Limb (tissue), 2 donors: ENCODE data around the gene TPM4.
"Not testable (repeated sequence)": the region's sequence is repeated elsewhere in the genome, so short reads cannot be mapped to it uniquely, and the experiment has no call there.

ENCODE experiments used
- DNase-seq, 2 donors: peaks; one replicate each; pipeline ENCODE4 v3.0.0-alpha.2; 2016; ENCODE audit errors: extremely low spot score in 2 of 2

The TPM4 gene

GRCh38 chr19:16071072-16071691 lies 5.1 kb upstream of the TPM4 start:
- DNase-seq, result no peak

- DNase-seq, result no peak
Measured at GRCh38 chr19:16073481-16073880, 2.8 kb upstream of the TPM4 start.

- DNase-seq, result no peak
Measured at GRCh38 chr19:16073988-16074387, 2.3 kb upstream of the TPM4 start.

GRCh38 chr19:16074488-16075365 lies 1.6 kb upstream of the TPM4 start:
- DNase-seq, result no peak

GRCh38 chr19:16075430-16076153 lies 703 bp upstream of the TPM4 start:
- no peak for DNase-seq

GRCh38 chr19:16076958-16077611 lies 790 bp downstream of the TPM4 start:
- DNase-seq, result peak; percentile 51 to 79

- DNase-seq, result peak in 1 of 2 donors; percentile 69
Measured at GRCh38 chr19:16077984-16078758, 1.9 kb downstream of the TPM4 start.

- DNase-seq, result peak; percentile 81 to 96
Measured at GRCh38 chr19:16078759-16079707, 2.7 kb downstream of the TPM4 start.

GRCh38 chr19:16084067-16084685 lies 7.9 kb downstream of the TPM4 start:
- DNase-seq, result no peak

- no peak for DNase-seq
Measured at GRCh38 chr19:16085115-16085514, 8.8 kb downstream of the TPM4 start.

GRCh38 chr19:16087404-16087803 lies 11.1 kb downstream of the TPM4 start:
- not testable (repeated sequence) for DNase-seq

GRCh38 chr19:16087940-16088339 lies 11.6 kb downstream of the TPM4 start:
- DNase-seq, result no peak

- no peak for DNase-seq
Measured at GRCh38 chr19:16088351-16089009, 12.2 kb downstream of the TPM4 start.

GRCh38 chr19:16089010-16089846 lies 12.9 kb downstream of the TPM4 start:
- DNase-seq, result no peak

- no peak for DNase-seq
Measured at GRCh38 chr19:16091546-16092475, 15.5 kb downstream of the TPM4 start.

GRCh38 chr19:16094360-16095070 lies 18.2 kb downstream of the TPM4 start:
- DNase-seq, result no peak
